ENCODE measurements around the gene NPBWR2.
"Not testable (repeated sequence)": the region's sequence is repeated elsewhere in the genome, so short reads cannot be mapped to it uniquely, and the experiment has no call there.

The NPBWR2 gene

DNA sequence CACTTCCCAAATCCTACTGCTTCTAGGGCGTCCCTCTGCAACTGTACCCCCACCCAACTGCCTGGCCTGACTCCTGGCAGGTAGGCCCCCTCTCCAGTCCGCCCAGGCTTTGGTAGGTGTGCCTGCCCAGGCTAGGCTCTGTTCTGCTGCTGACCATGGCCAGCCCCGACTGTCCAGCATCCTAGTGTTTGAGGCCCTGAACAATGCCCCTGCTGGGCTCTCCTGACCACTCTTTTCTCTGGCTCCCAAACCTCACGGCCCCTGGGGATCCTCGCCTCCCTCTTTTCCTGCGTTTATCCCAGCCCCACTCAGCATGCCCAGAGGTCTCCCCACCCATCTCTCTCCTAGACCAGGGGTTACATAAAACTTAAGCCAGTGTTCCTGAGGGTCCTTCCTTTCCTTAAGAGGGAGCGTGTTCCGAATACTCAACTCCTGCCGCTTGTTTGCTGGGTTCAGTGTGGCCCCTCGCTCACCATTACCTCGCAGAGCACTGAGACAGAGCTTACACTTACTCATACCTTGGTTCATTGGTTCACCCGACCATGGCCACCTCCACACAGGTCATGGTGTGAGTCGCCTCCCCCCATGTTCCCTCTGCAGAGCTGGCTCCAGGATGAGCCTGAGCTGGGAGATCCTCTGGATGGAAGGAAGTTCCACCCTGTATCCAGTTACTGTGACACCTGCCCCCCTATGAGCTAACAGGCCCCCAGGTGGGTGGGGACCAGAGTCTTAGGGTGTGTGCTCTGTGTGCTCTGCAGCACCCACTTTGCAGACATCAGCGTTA lies 35.8 kb upstream of the NPBWR2 start:
- DNase-seq: no peak

DNA sequence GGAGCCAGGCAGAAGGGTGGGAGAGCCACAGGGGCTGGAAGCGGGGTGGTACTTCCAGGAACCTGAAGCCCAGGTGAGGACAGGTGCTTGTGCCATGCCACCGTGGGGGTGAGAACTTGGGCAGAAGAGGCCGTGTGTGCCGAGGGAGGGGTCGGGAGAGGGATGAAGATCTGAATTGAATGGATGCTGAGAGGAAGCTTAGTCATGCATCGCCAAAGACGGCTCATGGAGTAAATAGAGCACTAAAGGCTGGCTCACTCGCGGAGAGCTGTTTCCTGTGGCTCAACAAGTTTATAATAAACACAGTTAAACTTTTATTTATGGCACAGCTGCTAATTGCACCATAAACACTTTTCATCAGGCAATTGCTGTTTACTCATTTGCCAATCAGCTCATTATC lies 35.2 kb upstream of the NPBWR2 start:
- DNase-seq: no peak

DNA sequence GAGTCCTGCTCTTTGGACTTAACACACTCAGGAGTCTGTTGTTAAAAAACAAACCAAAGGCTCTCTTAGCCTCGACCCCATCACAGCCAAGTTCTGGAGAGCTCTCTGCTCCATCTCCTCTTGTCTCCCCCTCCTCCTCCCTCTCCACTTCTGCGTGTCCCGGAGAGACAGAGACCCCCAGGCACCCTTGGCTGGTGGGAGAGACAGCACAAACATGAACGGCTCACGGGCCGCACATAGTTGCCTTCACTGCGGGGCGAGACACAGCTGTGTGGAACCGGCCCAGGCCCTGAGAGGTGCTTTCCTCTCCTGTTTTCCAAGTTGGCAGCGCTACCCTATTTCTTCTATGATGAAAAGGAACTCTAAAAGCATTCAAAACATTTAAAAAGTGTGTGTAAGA lies 33.6 kb upstream of the NPBWR2 start:
- no peak for DNase-seq

DNA sequence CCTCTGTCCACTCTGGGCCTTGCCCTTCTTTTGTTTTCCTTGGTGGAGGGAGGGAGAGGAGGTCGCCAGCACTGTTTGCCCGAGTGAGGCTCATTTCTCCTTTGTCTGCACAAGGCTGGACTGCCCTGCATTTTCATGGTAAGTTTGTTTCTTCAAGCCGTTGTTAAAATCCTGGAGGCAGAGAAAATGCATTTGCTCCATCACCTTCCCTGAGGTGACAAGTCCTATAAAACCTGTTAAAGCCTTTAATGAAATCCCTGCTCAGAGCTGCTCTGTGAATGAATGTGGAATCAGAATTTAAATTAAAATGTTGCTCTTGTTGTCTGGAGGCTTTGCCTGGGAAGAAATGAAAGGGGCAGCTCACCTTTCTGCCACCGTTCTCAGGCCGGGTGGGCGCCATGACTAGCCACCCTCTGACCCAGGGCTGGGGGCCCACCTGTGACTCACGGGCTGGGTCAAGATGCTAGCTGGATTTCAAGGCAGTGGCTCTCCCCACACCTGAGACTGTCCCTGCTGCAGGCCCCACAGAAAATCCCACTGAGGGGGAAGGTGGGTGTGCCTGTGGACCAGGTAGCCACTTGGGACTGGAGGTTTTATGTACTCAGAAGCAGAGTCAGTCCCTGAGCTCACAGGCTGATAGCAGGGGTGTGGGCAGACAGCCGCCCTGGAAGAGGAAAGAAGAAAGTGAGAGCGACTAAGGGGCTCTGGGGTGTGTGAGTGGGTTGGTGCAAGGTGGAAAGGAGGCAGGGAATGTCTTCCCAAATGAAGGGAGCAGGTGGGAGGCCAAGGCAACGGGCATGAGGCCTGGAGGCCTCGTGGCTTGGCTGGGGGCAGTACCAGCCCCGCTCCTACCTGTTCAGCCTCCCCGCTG lies 32.9 kb upstream of the NPBWR2 start:
- no peak for DNase-seq

DNA sequence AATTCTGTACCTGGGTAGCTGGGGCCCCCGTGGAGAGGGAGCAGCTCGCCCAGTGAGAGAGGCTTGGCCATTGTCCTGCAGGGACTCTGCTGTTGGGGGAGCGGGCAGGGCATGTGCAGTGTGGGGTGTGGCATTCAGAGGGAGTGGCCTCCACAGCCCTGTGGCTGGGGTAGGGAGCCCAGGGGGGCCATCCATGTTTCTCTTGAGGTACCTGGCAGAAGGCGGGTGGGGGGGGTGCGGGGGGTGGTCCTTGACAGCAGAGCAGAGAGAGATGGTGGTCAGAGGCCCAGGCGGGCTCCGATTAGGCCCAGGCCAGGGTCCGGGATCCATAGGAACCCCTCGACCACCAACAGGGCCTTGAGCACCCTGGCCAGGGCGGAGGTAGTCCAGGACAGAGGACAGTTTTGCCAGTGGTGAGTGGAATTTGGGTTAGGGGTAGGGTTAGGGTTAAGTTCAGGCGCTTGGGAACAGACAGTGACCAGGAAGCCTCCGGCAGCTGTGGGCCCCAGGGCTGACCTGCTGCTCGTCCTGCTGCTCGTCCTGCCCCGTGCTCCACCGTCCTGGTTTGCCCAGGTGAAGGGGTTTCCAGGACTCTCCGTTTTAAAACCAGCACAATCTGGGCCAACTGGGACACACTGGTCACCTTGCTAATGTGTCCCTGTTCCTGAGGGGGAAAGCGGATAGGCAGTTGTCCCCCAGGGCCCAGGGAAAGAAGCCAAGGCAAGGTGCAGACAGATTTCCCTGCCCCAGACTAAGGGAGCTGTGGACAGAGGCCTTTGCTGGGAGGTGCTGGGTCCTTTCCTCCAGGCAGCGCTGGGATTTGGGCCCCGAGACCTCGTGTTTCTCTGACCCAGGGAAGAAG lies 32.1 kb upstream of the NPBWR2 start:
- DNase-seq: no peak

DNA sequence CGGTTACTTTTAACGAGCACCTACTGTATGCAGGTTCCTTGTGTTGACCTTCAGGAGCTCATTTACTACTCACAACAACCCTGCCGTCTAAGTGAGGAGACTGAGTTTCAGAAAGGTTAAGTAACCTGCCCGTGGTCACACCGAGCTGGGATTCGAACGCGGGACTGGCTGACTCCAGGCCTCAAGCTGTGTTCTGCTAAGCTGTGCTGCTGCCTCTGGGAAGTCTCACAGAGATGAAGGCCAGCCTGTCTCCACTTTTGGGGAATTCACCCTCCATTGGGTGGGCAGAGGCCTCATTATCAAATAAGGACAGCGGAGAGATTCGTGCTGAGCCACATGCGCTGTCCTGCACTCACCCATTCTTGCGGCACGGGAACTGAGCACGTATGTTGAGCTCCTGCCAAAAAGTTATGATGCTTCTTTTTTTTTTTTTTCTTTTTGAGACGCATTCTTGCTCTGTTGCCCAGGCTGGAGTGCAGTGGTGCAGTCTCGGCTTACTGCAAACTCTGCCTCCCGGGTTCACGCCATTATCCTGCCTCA lies 31.0 kb upstream of the NPBWR2 start:
- DNase-seq: no peak

DNA sequence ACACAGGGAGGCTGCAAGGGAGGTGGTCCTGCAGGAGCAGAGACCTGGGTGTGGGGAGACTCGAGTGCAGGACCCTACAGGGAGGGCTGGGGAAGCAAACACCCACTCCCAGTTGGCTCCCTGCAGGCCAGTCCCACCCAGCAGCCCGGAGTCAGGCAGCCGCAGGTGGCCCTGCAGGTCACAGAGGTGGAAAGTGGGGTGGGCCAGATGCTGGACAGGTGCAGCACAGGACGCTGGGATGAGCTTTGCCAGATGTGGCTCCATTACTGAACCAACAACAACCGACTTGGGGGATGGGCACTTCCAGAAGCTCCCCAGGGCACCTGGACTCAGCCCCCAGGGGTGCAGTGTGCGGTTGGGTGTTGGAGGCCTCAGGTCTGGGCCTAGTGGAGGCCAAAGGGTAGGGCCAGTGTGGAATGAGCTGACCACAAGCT lies 30.2 kb upstream of the NPBWR2 start:
- DNase-seq: no peak

DNA sequence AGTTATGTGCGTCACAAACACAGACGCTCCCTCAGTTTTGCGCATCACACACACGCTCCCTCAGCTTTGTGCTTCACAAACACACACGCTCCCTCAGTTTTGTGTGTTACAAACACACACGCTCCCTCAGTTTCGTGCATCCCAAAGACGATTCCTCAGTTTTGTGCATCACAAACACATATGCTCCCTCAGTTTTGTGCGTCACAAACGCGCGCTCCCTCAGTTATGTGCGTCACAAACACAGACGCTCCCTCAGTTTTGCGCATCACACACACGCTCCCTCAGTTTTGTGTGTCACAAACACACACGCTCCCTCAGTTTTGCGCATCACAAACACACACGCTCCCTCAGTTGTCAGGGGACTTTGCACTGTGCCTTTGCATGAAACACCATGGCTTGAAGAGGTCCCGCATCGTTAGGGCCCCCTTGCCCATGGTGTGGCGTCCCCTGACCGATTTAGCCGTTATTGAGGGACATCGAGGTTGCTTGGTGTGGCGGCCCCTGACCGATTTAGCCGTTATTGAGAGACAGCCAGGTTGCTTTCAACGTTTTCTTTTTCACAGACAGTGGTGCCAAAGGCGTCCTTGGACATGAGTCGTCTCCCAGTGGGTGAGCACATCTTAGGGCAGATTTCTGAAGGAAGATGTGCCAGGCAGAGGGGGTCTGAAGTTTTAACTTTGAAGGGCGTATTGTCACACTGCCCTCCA lies 28.8 kb upstream of the NPBWR2 start:
- no peak for DNase-seq

DNA sequence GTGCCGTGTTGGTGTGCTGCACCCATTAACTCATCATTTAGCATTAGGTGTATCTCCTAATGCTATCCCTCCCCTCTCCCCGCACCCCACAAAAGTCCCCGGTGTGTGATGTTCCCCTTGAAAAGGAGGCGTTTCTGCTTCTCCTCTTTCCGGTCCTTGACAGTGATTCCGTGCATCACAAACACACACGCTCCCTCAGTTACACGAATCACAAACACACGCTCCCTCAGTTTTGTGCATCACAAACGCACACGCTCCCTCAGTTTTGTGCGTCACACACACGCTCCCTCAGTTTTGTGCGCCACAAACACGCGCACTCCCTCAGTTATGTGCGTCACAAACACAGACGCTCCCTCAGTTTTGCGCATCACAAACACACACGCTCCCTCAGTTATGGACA lies 27.4 kb upstream of the NPBWR2 start:
- not testable (repeated sequence) for DNase-seq

DNA sequence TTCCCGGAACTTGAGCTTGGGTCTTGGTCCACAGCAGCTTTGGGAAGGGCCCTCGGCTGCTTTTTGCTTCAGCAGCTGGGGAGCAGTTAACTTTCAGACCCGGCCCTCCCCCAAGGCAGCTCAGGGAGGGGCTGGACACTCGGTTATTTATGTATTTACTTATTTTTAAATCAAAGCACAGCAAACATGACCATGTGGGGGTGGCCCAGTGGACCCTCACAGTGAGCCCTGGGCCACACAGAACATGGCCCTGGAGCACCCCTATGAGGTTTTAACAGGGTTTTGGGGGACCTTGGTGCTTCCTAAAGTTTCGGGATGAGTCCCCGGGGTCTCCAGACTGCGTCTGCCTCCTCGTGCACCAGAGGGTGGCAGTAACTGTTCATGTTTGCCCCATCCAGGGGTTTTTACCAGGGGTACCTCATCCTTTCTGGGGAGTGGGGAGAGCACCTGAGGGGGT lies 26.6 kb upstream of the NPBWR2 start:
- DNase-seq: no peak

DNA sequence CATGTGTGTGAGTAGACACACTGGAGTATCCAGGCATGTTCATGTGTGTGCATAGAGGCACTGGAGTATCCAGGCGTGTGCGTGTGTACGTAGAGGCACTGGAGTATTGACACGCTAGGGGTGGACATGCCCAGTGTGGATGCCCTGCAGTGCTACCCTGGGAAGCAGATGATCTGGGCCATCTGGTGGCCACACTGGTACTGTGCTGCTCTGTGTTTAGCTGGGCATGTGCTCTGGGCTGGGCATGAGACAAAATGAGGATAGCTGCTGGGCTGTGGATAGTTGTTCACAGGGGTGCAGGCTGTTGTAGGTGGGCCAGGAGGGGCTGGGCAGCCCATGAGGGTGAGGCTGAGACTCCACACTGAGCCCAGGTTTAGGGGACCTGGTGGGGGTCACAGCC lies 24.0 kb upstream of the NPBWR2 start:
- no peak for DNase-seq

DNA sequence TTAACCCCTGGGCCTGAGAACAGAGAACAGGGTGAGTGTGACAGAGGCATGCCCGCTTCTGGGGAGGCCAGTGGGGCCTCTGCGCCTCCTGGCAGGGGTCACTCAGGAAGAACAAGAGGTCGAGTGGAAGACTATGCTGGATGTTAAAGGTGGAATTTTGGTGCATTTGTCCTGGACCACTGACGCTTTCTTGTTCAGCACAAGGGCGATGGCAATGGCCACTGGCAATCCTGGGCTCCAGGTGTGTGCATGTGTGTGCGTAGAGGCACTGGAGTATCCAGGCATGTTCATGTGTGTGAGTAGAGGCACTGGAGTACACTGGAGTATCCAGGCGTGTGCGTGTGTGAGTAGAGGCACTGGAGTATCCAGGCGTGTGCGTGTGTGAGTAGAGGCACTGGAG lies 23.5 kb upstream of the NPBWR2 start:
- DNase-seq: no peak

DNA sequence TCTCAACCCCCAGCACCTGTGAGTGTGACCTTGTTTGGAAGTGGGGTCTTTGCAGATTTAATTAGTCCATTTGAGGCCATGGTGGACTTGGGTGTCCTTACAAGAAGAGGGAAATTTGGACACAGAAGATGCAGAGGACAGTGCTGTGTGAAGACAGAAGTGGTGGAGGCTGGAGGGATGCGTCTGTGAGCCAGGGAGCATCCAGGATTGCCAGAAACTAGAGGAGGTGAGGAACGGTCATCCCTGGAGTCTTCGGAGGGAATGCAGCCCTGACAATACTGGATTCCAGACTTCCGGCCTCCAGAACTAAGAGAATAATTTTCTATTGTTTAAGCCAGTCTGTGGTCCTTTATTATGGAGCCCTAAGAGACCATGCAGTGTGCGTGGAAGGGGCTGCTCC lies 22.9 kb upstream of the NPBWR2 start:
- DNase-seq: no peak

DNA sequence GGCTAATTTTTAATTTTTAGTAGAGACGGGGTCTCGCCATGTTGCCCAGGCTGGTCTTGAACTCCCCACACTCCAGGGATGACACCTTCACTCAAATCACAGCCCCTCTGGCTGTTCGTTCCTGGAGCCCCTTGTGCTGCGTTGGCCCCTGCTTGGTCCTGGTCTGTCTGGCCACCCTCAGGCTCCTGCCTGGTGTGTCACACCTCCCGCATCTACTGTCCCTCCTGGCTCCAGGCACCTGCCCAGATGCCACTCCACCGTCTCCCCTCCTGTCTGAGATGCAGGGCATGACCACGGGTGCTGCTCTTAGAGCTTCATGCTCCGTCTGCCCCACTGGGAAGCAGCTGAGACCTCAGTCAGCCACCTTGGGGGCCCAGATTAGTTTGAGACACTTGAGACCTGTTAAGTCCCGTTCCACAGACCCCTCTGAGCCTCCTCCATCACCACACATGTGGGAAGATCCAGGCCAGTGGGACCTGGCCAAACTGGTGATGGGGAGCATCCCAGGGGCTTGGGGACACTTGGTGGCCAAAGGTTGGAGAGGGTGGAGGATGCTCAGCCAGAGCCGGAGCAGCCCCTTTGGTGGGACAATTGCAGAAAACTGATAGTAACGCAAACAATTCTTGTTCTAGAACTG lies 21.9 kb upstream of the NPBWR2 start:
- DNase-seq: no peak

DNA sequence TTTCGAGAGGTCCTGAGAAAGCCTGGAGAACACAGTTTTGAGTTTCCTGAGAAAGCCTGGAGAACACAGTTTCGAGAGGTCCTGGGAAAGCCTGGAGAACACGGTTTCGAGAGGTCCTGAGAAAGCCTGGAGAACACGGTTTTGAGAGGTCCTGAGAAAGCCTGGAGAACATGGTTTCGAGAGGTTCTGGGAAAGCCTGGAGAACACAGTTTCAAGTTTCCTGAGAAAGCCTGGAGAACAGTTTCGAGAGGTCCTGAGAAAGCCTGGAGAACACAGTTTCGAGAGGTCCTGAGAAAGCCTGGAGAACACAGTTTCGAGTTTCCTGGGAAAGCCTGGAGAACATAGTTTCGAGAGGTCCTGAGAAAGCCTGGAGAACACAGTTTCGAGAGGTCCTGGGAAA lies 16.2 kb upstream of the NPBWR2 start:
- not testable (repeated sequence) for DNase-seq

DNA sequence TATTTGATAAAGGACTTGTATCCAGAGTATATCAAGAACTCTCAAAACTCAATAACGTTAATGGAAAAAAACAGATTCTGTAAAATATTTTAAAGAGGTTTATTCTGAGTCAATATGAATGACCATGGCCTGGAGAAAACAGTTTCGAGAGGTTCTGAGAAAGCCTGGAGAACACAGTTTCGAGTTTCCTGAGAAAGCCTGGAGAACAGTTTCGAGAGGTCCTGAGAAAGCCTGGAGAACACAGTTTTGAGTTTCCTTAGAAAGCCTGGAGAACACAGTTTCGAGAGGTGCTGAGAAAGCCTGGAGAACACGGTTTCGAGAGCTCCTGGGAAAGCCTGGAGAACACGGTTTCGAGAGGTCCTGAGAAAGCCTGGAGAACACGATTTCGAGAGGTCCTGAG lies 15.6 kb upstream of the NPBWR2 start:
- DNase-seq: not testable (repeated sequence)

DNA sequence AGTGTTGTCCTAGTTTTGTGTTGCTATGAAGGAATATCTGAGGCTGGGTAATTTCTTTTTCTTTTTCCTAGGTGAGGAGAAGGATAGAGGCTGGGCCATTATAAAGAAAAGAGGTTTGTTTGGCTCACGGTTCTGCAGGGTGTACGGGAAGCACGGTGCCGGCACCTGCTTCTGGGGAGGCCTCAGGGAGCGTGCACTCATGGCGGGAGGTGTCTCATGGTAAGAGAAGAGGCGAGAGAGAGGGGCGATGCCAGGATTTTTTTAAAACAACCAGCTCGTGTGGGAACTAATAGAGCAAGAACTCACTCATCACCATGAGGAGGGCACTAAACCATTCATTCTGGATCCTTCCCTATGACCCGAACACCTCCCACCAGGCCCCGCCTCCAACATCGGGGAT lies 14.2 kb upstream of the NPBWR2 start:
- no peak for DNase-seq

DNA sequence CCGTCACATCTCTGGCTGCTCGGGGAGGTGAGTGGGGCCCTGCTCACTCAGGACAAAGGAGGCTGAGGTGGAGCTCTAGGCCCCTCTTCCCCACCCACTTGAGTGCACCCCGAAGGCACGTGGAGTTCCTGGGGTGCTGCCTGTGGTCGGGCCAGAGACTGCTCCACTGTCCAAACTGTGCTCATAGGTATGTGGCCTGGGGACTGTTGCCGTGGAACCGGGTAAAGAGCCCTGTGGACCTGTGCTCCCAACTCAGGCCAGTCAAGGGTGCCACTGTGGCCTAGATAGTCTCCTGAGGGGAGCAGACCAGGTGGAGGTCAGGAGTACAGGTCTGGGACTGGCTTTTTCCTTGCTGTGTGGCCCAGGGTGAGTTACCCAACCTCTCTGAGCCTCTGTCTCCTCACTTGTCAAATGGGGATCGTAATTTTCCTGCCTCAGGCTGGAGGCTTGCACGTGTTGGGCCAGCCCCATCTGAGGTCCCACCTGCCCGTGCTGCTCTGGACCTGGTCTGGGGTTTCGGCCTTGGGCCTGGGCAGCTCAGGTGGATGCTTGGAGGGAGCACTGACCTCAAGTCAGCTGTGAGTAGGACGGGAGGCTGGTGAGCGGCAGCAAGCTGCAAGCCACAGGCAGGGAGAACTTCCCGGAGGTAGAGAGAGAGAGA lies 12.4 kb upstream of the NPBWR2 start:
- no peak for DNase-seq

DNA sequence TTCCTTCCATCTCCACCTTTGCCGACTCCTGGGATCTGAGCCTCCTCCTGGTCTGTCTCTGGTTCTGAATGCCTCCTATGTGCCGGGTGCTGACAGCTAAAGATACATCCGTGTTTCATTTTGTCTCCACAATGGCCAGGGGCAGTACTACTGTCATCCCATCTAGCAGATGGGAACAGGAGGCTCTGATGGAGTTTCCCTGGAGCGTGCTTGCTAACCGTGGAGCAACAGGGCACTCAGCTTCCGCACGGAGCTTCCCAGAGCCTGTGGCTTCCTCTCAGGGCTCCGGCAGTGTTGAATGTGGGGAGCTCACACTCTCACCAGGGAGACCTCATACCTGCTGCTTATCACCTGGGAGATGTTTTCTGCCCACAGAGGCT lies 11.9 kb upstream of the NPBWR2 start:
- no peak for DNase-seq

DNA sequence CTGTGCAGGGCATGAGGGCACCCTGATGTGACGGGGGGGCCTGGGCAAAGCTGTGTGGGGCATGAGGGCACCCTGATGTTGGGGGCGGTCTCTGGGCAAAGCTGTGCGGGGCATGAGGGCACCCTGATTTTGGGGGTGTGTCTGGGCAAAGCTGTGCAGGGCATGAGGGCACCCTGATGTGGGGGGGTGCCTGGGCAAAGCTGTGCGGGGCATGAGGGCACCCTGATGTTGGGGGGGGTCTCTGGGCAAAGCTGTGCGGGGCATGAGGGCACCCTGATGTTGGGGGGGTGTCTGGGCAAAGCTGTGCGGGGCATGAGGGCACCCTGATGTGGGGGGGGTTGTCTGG lies 10.0 kb upstream of the NPBWR2 start:
- not testable (repeated sequence) for DNase-seq
